HG03354 (cell line): ENCODE data around the gene NCBP2L.
A peak's percentile ranks its signal among the peaks of the same experiment; 100 is the strongest.
"Not testable (repeated sequence)": the region's sequence is repeated elsewhere in the genome, so short reads cannot be mapped to it uniquely, and the experiment has no call there.

Experiments used
- ATAC-seq: cut with Tn5 transposase; IDR thresholded peaks from one replicate; pipeline ENCODE4 v1.9.1; 2021; ENCODE audit warnings: mild to moderate bottlenecking; ENCODE audit not compliant: unreplicated experiment, poor library complexity, severe bottlenecking

NCBP2L gene

GRCh38 chrX:107780525-107780924 is 3.0 kb downstream of the NCBP2L start:
- ATAC-seq, result no peak

- no peak for ATAC-seq
These were observed 10.3 kb downstream of the NCBP2L start for GRCh38 chrX:107787827-107788226.

- no peak for ATAC-seq
These were observed 26.9 kb downstream of the NCBP2L start for GRCh38 chrX:107804427-107804826.

GRCh38 chrX:107805179-107805578 is 27.6 kb downstream of the NCBP2L start:
- ATAC-seq, result no peak

- not testable (repeated sequence) for ATAC-seq
These were observed 32.5 kb downstream of the NCBP2L start for GRCh38 chrX:107810053-107810452.

- no peak for ATAC-seq
These were observed 41.5 kb downstream of the NCBP2L start for GRCh38 chrX:107818900-107819521.

GRCh38 chrX:107823042-107823441 is 45.5 kb downstream of the NCBP2L start:
- ATAC-seq, result no peak

- no peak for ATAC-seq
These were observed 45.9 kb downstream of the NCBP2L start for GRCh38 chrX:107823456-107823855.

GRCh38 chrX:107825698-107826237 is 48.2 kb downstream of the NCBP2L start, which contains the start of gene MID2:
TSS of gene MID2 (plus strand) at chrX:107825866. CDS start at chrX:107826427, 561 bp downstream.
- ATAC-seq, result peak; percentile 36

GRCh38 chrX:107826238-107827029 is 48.9 kb downstream of the NCBP2L start:
- peak; percentile 62 for ATAC-seq

GRCh38 chrX:107827030-107827831 is 49.7 kb downstream of the NCBP2L start:
- ATAC-seq, result no peak

- ATAC-seq, result no peak
These were observed 50.3 kb downstream of the NCBP2L start for GRCh38 chrX:107827852-107828251.

GRCh38 chrX:107829878-107830277 is 52.3 kb downstream of the NCBP2L start:
- no peak for ATAC-seq

GRCh38 chrX:107831071-107831730 is 53.7 kb downstream of the NCBP2L start:
- no peak for ATAC-seq

- no peak for ATAC-seq
These were observed 57.0 kb downstream of the NCBP2L start for GRCh38 chrX:107834275-107835201.

- ATAC-seq, result no peak
These were observed 59.4 kb downstream of the NCBP2L start for GRCh38 chrX:107836958-107837357.

GRCh38 chrX:107840971-107841370 is 63.4 kb downstream of the NCBP2L start:
- no peak for ATAC-seq

- no peak for ATAC-seq
These were observed 65.3 kb downstream of the NCBP2L start for GRCh38 chrX:107842715-107843400.
